Right renal cortex interstitium (tissue), 3 donors: ENCODE measurements around the gene PCDH8. TPM values are rescaled to one million over a fixed set of nuclear protein-coding genes. Genes with fewer than 3 reads are reported as not detected.
"Not testable (repeated sequence)": the region's sequence is repeated elsewhere in the genome, so short reads cannot be mapped to it uniquely, and the experiment has no call there.

Experiments used
- DNase-seq, 3 donors: peaks; one replicate each; pipeline ENCODE4 v3.0.0-alpha.2; 2013; ENCODE audit warnings: low read depth in 3 of 3, low spot score in 2 of 3
- polyA plus RNA-seq, 3 donors: library from polyadenylated mRNA; unstranded; fragments of 120-200 nt; gene quantifications; one replicate each; pipeline ENCODE4 v1.2.1, GENCODE V29; 2013; ENCODE audit not compliant: insufficient read length in 3 of 3

Gene PCDH8
- polyA plus RNA-seq, 3 donors, result 0.03 to 0.14 TPM; not detected in 1

DNA sequence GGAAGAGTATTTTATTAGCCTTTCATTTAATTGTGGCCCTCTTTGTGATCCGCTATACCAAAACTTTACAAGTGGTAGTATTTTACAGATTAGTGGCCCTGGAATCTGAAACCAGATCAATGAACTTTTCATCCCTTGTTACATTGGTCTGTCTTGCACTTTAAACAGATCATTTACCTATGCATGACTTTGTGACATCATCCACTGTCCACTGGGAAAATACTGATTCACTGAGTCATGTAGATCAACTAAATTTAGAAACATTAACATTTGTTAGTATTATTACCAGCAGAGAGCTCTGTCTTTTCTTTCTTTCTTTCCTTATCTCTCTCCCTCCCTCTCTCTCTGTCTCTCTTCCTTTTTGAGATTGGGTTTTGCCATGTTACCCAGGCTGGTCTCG is 17.5 kb downstream of the PCDH8 start:
- no peak for DNase-seq

- no peak for DNase-seq
These were observed 20.6 kb downstream of the PCDH8 start for GRCh38 chr13:52827839-52828238.

GRCh38 chr13:52817886-52818285 is 30.6 kb downstream of the PCDH8 start:
- not testable (repeated sequence) for DNase-seq

DNA sequence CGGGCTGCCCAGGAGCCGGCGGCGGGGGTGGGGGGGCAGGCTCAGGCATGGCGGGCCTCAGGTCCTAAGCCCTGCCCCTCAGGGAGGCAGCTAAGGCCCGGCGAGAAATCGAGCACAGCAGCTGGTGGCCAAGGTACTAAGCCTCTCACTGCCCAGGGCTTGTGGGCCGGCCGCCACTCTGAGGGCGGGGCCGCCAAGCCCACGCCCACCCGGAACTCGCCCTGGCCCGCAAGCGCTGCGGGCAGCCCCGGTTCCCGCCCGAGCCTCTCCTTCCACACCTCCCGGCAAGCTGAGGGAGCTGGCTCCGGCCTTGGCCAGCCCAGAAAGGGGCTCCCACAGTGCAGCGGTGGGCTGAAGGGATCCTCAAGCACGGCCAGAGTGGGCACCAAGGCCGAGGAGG is 33.1 kb downstream of the PCDH8 start:
- DNase-seq, result no peak

- no peak for DNase-seq
These were observed 35.5 kb downstream of the PCDH8 start for GRCh38 chr13:52812941-52813340.

DNA sequence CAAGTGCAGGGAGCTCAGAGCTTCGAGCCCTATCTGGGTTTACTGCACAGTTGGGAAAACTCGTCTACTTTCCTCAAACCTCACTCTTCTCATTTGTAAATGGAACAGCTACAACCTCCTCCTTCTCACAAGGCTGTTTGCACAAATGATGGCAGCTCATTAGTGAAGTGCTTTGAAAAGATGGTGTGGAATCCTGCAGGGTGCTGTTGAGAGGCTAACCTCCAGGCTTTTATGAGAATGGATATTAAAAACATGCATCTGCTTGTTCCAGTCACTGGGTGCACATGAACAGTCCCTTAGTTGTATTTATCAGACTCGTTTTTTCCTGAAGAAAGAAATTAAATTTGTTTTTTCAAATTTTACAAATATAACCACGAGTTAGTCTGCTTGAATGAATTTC is 36.6 kb downstream of the PCDH8 start:
- DNase-seq, result no peak

DNA sequence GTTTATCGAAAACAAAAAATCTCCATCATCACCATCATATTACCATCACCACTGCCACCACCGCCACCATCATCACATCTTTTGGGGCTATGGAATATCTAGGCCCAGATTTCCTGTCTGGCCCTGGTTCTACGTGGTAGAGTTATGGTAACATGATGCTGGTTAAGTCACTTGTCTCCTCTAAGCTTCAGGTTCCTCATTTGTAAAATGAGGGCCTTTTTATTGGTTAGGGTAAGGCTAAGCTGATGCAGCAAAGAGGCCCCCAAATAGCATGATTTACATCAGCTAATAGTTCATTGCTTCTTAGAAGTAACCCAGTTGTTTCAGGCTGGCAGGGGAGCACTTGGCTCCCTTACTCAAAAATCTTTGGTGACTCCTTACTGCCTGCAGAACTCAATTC is 37.9 kb downstream of the PCDH8 start:
- no peak for DNase-seq

- DNase-seq, result no peak
These were observed 38.4 kb downstream of the PCDH8 start for GRCh38 chr13:52810011-52810410.

DNA sequence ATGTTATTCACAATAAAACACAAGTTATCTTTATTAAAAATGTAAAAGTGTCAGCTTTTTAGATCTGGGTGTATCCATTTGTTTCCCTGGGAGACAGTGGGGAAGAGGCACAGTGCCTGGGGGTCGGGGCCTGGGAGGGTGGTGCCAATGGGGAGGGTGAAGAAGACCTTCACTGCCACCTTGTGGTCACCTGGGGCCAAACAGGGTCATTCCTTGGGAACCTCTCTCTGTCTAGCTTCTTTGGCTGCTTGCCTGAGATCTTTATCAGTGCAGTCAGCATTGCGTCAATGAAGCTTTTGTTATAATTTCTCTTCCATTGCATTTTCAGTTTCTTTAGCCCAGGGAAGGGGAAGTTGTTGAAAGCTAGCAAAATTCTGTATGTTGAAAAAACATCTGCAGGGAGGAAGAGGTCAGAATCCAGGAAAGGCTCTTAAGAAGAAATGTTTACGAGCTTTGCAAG is 39.1 kb downstream of the PCDH8 start:
- peak; percentile 44 to 52 (median 47) for DNase-seq

DNA sequence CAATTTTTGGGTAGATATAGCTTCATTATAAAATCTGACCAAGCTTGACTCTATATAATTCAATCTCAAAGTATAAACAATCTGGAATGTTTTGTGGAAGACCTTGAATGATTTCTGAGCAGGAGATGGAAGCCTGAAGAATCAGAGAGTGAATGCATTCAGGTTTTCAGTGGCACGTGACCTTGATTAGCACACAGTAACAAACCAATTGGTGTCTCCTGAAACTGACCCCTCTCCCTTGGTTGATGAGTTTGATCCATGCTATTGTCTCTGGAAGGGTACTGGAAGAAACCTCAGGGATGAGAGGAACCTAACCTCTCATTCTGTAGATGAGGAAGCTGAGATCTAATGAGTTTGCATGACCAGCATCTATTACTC is 39.6 kb downstream of the PCDH8 start:
- no peak for DNase-seq

GRCh38 chr13:52806029-52806428 is 42.4 kb downstream of the PCDH8 start:
- no peak for DNase-seq

DNA sequence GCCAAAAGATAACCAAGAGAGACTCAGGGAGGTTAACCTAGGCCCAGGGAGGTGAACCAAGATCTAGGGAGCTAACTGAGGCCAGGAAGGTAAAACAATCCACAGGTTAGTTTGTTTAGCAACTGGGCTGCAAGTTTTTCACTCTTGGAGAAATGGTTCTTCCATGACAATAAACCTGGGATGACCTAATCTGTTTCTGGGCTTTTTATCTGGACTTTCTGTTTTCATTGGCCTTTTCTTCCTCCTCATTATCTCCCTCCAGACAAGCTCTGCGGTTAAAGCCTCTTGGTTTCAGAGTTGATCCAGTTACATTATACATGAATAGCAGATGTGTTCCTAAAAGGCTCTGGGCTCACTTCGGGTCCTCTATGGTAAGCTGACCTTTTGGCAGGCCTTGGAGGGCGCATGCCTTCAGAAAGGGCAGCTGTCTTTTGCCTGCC is 44.2 kb downstream of the PCDH8 start:
- DNase-seq, result no peak

- no peak for DNase-seq
These were observed 47.6 kb downstream of the PCDH8 start for GRCh38 chr13:52800856-52801255.

DNA sequence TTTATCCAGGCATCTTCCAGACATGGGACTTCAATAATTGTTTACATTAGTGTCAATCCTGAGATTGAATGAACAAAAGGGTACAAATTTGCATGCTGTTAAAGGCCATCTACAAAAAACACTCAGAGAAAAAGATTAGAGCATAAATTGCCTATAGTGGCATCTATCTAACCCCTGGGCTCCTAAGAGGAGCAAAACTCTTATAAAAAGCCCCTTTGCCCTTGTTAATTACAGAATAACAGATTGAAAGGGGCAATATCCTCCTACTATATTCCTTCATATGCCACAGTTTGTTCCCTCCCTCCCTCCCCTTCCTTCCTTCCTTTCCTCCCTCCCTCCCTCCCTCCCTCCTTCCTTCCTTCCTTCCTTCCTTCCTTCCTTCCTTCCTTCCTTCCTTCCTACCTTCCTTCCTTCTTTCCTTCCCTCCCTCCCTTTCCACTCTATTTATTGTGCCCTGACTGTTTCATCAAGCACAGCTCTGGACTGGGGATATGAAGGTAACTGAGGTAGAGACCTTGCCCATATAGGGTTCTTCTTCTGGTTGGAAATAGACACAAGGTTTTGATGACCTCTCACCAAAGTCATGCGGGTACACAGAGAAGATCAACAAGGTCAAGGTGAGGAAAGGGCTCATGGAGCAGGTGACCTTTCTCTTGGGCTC is 49.5 kb downstream of the PCDH8 start:
- DNase-seq, result no peak

GRCh38 chr13:52797176-52797575 is 51.3 kb downstream of the PCDH8 start:
- no peak for DNase-seq

GRCh38 chr13:52794589-52794988 is 53.9 kb downstream of the PCDH8 start:
- no peak for DNase-seq

GRCh38 chr13:52793515-52794061 is 54.9 kb downstream of the PCDH8 start:
- DNase-seq, result no peak

Other genes with a start within 250 kb of the PCDH8 start
- gene HNRNPA1L2, start 206.2 kb downstream of the PCDH8 start, polyA plus RNA-seq, result 10 to 100 TPM; 22.8 to 27.4 (median 23.8) TPM
- 10 to 100 TPM; 52.2 to 55.4 (median 53.9) TPM for gene SUGT1, start 195.8 kb downstream of the PCDH8 start, polyA plus RNA-seq
- gene CNMD, start 108.8 kb downstream of the PCDH8 start, polyA plus RNA-seq, result 1 to 10 TPM in 1 of 3 donors, under 1 TPM in 2; 0.72 to 1.4 (median 0.93) TPM
- under 1 TPM; 0.40 to 0.69 (median 0.65) TPM for gene OLFM4, start 180.2 kb upstream of the PCDH8 start, polyA plus RNA-seq